ENCODE measurements around the gene AGBL4.

The AGBL4 gene

GRCh38 chr1:49556676-49557234, 467.0 kb downstream of the AGBL4 start:
- ChIA-PET CTCF (no interaction called here), POLR2A (no interaction called here)
- DNase-seq (ENCODE audit: extremely low spot score) = no peak
- TF ChIP-seq CTCF (IDR thresholded peaks at IDR 0.05; ENCODE audit: control extremely low read depth, extremely low read depth, low read depth, missing control alignments) = no peak

GRCh38 chr1:49552101-49552500, 471.7 kb downstream of the AGBL4 start:
- ChIA-PET POLR2A (no interaction called here), CTCF (no interaction called here)
- TF ChIP-seq CTCF (IDR thresholded peaks at IDR 0.05; ENCODE audit: control extremely low read depth, extremely low read depth, low read depth, missing control alignments) = no peak
- DNase-seq (ENCODE audit: extremely low spot score) = no peak

- TF ChIP-seq CTCF (IDR thresholded peaks at IDR 0.05; ENCODE audit: control extremely low read depth, extremely low read depth, low read depth, missing control alignments) = no peak
- DNase-seq (ENCODE audit: extremely low spot score) = no peak
- POLR2A ChIA-PET = no interaction called here
- CTCF ChIA-PET = no interaction called here
Measured at GRCh38 chr1:49544615-49545014, 479.1 kb downstream of the AGBL4 start.

GRCh38 chr1:49541096-49541752, 482.5 kb downstream of the AGBL4 start:
- TF ChIP-seq CTCF (IDR thresholded peaks at IDR 0.05; ENCODE audit: control extremely low read depth, extremely low read depth, low read depth, missing control alignments) = no peak
- ChIA-PET POLR2A (no interaction called here), CTCF (interaction anchor here (0.7 to 1.3 kb wide), 2 partner anchors 10 to 99 kb away, joined by 3 read pairs; no protein-coding TSS in a partner anchor)
- DNase-seq (ENCODE audit: extremely low spot score) = no peak

GRCh38 chr1:49527606-49528305, 496.0 kb downstream of the AGBL4 start:
- DNase-seq (ENCODE audit: extremely low spot score) = no peak
- ChIA-PET CTCF (no interaction called here), POLR2A (no interaction called here)
- TF ChIP-seq CTCF (IDR thresholded peaks at IDR 0.05; ENCODE audit: control extremely low read depth, extremely low read depth, low read depth, missing control alignments) = no peak

- ChIA-PET CTCF (no interaction called here), POLR2A (no interaction called here)
- DNase-seq (ENCODE audit: extremely low spot score) = no peak
- TF ChIP-seq CTCF (IDR thresholded peaks at IDR 0.05; ENCODE audit: control extremely low read depth, extremely low read depth, low read depth, missing control alignments) = no peak
Measured at GRCh38 chr1:49526672-49527071, 497.1 kb downstream of the AGBL4 start.

Measured in GM10248 (cell line).